Measurements from ENCODE around the gene IP6K3.

IP6K3 gene

GRCh38 chr6:33676416-33677142 is 70.1 kb downstream of the IP6K3 start:
- DNase-seq (ENCODE audit: low read depth, low spot score) = no peak
- no peak for TF ChIP-seq CTCF (IDR thresholded peaks at IDR 0.05; ENCODE audit: low read depth, low read length)
- no peak overlapping the region for H3K4me3 ChIP-seq (ENCODE audit: low read depth, low read length)
- in situ Hi-C loops (cut with HindIII; ENCODE audit: low sequenced_read_pairs) = no loop called here

DNA sequence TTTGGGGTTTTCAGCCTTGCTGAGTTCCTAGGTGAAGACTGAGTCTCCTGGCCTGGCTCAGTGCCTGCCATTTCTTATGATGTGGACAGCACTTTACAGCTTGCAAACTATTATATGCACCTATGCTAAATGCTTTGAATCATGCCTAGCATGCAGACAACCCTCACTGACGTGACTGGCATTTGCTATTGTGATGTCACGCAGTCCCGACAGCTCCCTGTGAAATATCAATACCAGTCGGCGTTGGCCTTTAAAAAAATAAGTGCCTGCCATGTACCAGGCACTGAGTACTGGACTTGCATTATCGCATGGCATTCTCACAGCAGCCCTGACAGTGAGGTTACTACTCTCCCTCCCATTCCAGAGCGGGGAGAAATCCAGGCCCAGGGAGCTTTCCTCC is 70.7 kb downstream of the IP6K3 start:
- DNase-seq (ENCODE audit: low read depth, low spot score) = no peak
- TF ChIP-seq CTCF (IDR thresholded peaks at IDR 0.05; ENCODE audit: low read depth, low read length) = no peak
- in situ Hi-C loops (cut with HindIII; ENCODE audit: low sequenced_read_pairs) = no loop called here
- H3K4me3 ChIP-seq (ENCODE audit: low read depth, low read length) = no peak overlapping the region

GRCh38 chr6:33673851-33674250 is 72.9 kb downstream of the IP6K3 start:
- TF ChIP-seq CTCF (IDR thresholded peaks at IDR 0.05; ENCODE audit: low read depth, low read length) = no peak
- DNase-seq (ENCODE audit: low read depth, low spot score) = no peak
- no peak overlapping the region for H3K4me3 ChIP-seq (ENCODE audit: low read depth, low read length)
- in situ Hi-C loops (cut with HindIII; ENCODE audit: low sequenced_read_pairs) = no loop called here

- no peak overlapping the region for H3K4me3 ChIP-seq (ENCODE audit: low read depth, low read length)
- in situ Hi-C loops (cut with HindIII; ENCODE audit: low sequenced_read_pairs) = no loop called here
- peak; percentile 95 for DNase-seq (ENCODE audit: low read depth, low spot score)
Observed at GRCh38 chr6:33672808-33673207, 73.9 kb downstream of the IP6K3 start.

GRCh38 chr6:33671744-33672072 is 75.0 kb downstream of the IP6K3 start:
- in situ Hi-C loops (cut with HindIII; ENCODE audit: low sequenced_read_pairs) = no loop called here
- no peak for DNase-seq (ENCODE audit: low read depth, low spot score)
- no peak overlapping the region for H3K4me3 ChIP-seq (ENCODE audit: low read depth, low read length)
- TF ChIP-seq CTCF (IDR thresholded peaks at IDR 0.05; ENCODE audit: low read depth, low read length) = no peak

More at GRCh38 chr6:33672808-33673207, 73.9 kb downstream of the IP6K3 start:
- peak; percentile 64 for TF ChIP-seq CTCF (IDR thresholded peaks at IDR 0.05; ENCODE audit: low read depth, low read length)
